ENCODE results near the gene MAST2.

The MAST2 gene

GRCh38 chr1:46002551-46003150 lies 199.2 kb downstream of the MAST2 start:
- Histone ChIP-seq H3K4me2 (ENCODE audit: low read depth, low read length, poor library complexity, severe bottlenecking) (no peak overlapping the region), H3K4me3 (ENCODE audit: low read length, poor library complexity, severe bottlenecking) (no peak overlapping the region), H2AFZ (ENCODE audit: low read length) (no peak overlapping the region), H3F3A (ENCODE audit: low read depth) (no peaks in the 10 kb centered on the region), H3K36me3 (ENCODE audit: insufficient read depth, low read length) (peaks cover 26% of the 10 kb centered on the region; the same call in 1 of the 2 replicates), H3K27me3 (ENCODE audit: insufficient read depth, low read length, poor library complexity, severe bottlenecking) (no peaks in the 10 kb centered on the region), H3K79me2 (ENCODE audit: insufficient read depth, low read length) (no peaks in the 10 kb centered on the region), H3K4me1 (ENCODE audit: insufficient read depth, low read length, poor library complexity, severe bottlenecking) (peaks cover 6% of the 10 kb centered on the region), H3K9me2 (replicated peaks; ENCODE audit: low read depth, low read length) (no peaks in the 10 kb centered on the region), H3K9me3 (ENCODE audit: insufficient read depth, low read depth, low read length) (no peaks in the 10 kb centered on the region), H3K9ac (ENCODE audit: low read depth, low read length, poor library complexity, severe bottlenecking) (no peak overlapping the region), H4K20me1 (ENCODE audit: insufficient read depth, low read length, poor library complexity, severe bottlenecking) (no peaks in the 10 kb centered on the region)
- no peak for TF ChIP-seq CTCF (conservative IDR thresholded peaks at IDR 0.05; ENCODE audit: low read length)
- TF ChIP-seq EZH2phosphoT487 (IDR thresholded peaks at IDR 0.05; ENCODE audit: borderline replicate concordance) = no peak

GRCh38 chr1:46003315-46003714 lies 199.9 kb downstream of the MAST2 start:
- Histone ChIP-seq H4K20me1 (ENCODE audit: insufficient read depth, low read length, poor library complexity, severe bottlenecking) (no peaks in the 10 kb centered on the region), H3K9ac (ENCODE audit: low read depth, low read length, poor library complexity, severe bottlenecking) (no peak overlapping the region), H3K79me2 (ENCODE audit: insufficient read depth, low read length) (no peaks in the 10 kb centered on the region), H3K4me3 (ENCODE audit: low read length, poor library complexity, severe bottlenecking) (no peak overlapping the region), H3K36me3 (ENCODE audit: insufficient read depth, low read length) (peaks cover 32% of the 10 kb centered on the region; the same call in 1 of the 2 replicates), H2AFZ (ENCODE audit: low read length) (no peak overlapping the region), H3K4me1 (ENCODE audit: insufficient read depth, low read length, poor library complexity, severe bottlenecking) (peaks cover 6% of the 10 kb centered on the region), H3K4me2 (ENCODE audit: low read depth, low read length, poor library complexity, severe bottlenecking) (no peak overlapping the region), H3K27me3 (ENCODE audit: insufficient read depth, low read length, poor library complexity, severe bottlenecking) (no peaks in the 10 kb centered on the region), H3F3A (ENCODE audit: low read depth) (no peaks in the 10 kb centered on the region), H3K9me3 (ENCODE audit: insufficient read depth, low read depth, low read length) (no peaks in the 10 kb centered on the region), H3K9me2 (replicated peaks; ENCODE audit: low read depth, low read length) (no peaks in the 10 kb centered on the region)
- TF ChIP-seq CTCF (conservative IDR thresholded peaks at IDR 0.05; ENCODE audit: low read length) (no peak), EZH2phosphoT487 (IDR thresholded peaks at IDR 0.05; ENCODE audit: borderline replicate concordance) (no peak)

GRCh38 chr1:46004492-46004891 lies 201.1 kb downstream of the MAST2 start:
- TF ChIP-seq CTCF (conservative IDR thresholded peaks at IDR 0.05; ENCODE audit: low read length) (no peak), EZH2phosphoT487 (IDR thresholded peaks at IDR 0.05; ENCODE audit: borderline replicate concordance) (no peak)
- Histone ChIP-seq H3F3A (ENCODE audit: low read depth) (no peaks in the 10 kb centered on the region), H4K20me1 (ENCODE audit: insufficient read depth, low read length, poor library complexity, severe bottlenecking) (no peaks in the 10 kb centered on the region), H3K4me1 (ENCODE audit: insufficient read depth, low read length, poor library complexity, severe bottlenecking) (peaks cover 6% of the 10 kb centered on the region), H3K27me3 (ENCODE audit: insufficient read depth, low read length, poor library complexity, severe bottlenecking) (no peaks in the 10 kb centered on the region), H3K79me2 (ENCODE audit: insufficient read depth, low read length) (no peaks in the 10 kb centered on the region), H3K4me2 (ENCODE audit: low read depth, low read length, poor library complexity, severe bottlenecking) (no peak overlapping the region), H3K36me3 (ENCODE audit: insufficient read depth, low read length) (peaks cover 35% of the 10 kb centered on the region; the same call in 1 of the 2 replicates), H3K4me3 (ENCODE audit: low read length, poor library complexity, severe bottlenecking) (no peak overlapping the region), H2AFZ (ENCODE audit: low read length) (no peak overlapping the region), H3K9me2 (replicated peaks; ENCODE audit: low read depth, low read length) (no peaks in the 10 kb centered on the region), H3K9me3 (ENCODE audit: insufficient read depth, low read depth, low read length) (no peaks in the 10 kb centered on the region), H3K9ac (ENCODE audit: low read depth, low read length, poor library complexity, severe bottlenecking) (no peak overlapping the region)

Measured in Loucy (cell line).